OCI-LY3 (cell line): ENCODE results near the gene CALD1.

Source experiments
- CTCF ChIP-seq: fragments of 200-600, 300-600 bp; sonication (generic); IDR thresholded peaks from 2 replicates; pipeline ENCODE4 v1.5.1; 2014; ENCODE audit warnings: antibody characterized with exemption, low read length, low read depth
- EZH2phosphoT487 ChIP-seq: fragments of 200-600 bp; shearing (Covaris generic); IDR thresholded peaks from 2 replicates; pipeline ENCODE4 v1.6.1; 2018; ENCODE audit warnings: antibody characterized with exemption, mixed run types, low read depth

- no peak for TF ChIP-seq CTCF
- TF ChIP-seq EZH2phosphoT487 = no peak
Observed at GRCh38 chr7:134916171-134916883, 136.9 kb downstream of the CALD1 start.
